NCI-H146 (cell line): Measurements from ENCODE around the gene U2SURP.
"Not testable (repeated sequence)": the region's sequence is repeated elsewhere in the genome, so short reads cannot be mapped to it uniquely, and the experiment has no call there.

ENCODE experiments used
- DNase-seq: peaks from one replicate; lab custom pipeline; 2025; lab: John Stamatoyannopoulos, UW

Gene U2SURP

DNA sequence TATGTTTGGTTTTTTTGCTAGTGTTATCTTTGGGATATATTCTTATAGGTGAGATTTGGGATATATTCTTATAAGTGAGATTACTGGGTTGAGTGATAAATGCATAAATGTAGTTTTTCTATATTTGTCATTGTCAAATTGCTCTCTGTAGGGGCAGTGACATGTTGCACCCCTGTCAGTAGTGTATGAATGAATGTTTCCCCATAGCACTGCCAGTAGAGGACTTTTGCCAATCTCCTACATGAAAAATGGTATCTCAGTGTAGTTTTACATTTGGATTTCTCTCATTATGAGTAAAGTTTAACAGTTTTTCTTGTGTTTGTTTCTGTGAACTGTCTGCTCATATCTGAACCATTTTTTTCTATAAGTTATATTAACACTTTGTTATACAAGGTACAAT is 13.6 kb downstream of the U2SURP start:
- DNase-seq, result no peak

DNA sequence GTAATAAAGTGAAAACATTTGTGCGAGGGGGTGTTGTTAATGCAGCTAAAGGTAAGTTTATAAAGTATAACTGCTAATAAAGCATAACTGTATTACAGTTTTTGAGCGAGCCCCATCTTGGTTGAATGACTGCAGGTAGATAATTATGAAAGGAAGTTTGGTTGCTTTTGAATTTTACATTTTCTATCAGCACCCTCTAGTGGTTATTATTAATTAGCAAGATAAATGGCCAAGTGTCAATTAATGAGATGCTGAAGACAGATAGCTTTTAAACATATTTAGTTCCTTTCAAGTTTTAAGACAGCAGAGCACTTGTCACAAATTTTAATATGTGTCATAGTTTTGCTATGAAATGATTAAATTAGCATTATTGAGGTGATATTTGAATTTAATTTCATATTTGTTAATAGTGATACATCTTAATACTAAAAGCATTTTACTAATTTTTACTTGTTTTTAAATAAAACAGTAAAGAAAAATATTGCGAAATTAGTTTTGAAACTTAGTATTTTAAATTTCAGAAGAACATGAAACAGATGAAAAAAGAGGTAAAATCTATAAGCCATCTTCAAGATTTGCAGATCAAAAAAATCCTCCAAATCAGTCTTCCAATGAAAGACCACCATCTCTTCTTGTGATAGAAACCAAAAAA is 15.1 kb downstream of the U2SURP start:
- peak; percentile 35 for DNase-seq

DNA sequence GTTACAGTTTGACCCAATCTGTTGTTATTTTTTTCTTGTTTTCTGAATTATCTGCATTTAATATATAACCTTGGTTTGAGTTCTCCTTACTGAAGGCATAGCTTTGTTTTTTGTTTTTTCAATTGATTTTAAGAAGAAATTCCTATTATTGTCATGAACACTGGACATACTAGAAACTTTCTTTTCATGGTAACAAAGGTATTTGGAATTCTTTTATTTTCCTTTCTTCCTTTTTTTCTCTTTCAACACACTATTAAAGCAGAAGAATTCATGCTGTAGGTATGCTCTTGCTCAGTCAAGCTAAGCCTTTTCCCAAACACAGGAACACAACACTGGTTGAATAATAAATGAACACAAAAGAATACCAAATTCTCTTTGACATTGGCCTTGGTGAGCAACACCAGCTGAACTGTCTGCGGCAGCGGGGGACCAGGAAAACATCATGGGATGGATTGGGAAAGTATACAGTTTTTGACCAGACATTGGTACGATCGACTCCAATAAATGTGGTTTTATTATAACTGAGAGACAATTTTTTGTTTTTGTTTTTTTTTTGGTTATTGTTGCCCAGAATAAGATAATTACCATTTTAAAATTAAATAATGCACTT is 23.1 kb downstream of the U2SURP start:
- DNase-seq, result no peak

DNA sequence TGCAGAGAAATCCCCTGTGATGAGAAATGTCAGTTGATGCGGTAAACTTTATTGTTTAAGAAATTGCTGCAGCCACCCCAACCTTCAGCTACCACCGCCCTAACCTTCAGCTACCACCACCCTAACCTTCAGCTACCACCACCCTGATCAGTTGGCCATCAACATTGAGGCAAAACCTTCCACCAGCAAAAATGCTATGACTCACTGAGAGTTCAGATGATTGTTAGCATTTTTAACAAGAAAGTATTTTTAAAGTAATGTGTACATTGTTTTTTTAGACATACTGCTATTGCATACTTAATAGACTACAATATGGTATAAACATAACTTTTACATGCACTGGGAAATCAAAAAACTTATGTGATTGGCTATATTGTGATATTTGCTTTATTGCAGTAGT is 30.0 kb downstream of the U2SURP start:
- DNase-seq, result no peak

DNA sequence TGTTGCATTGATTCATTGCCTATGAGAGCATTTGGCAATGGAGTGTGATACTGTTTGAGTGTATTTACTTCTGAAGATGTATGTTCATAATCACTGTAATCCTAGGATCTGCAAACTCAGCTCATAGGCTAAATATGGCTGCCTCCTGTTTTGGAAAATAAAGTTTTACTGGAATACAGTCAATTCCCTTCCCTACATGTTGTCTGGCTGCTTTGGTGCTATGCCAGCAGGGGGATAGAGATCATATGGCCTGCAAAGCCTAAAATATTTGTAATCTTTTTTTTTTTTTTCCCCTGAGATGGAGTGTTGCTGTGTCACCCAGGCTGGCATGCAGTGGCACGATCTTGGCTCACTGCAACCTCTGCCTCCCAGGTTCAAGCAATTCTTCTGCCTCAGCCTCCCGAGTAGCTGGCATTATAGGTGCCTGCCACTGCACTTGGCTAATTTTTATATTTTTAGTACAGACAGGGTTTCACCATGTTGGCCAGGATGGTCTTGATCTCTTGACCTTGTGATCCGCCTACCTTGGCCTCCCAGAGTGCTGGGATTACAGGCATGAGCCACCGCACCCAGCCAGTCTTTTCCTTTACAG is 30.5 kb downstream of the U2SURP start:
- not testable (repeated sequence) for DNase-seq

DNA sequence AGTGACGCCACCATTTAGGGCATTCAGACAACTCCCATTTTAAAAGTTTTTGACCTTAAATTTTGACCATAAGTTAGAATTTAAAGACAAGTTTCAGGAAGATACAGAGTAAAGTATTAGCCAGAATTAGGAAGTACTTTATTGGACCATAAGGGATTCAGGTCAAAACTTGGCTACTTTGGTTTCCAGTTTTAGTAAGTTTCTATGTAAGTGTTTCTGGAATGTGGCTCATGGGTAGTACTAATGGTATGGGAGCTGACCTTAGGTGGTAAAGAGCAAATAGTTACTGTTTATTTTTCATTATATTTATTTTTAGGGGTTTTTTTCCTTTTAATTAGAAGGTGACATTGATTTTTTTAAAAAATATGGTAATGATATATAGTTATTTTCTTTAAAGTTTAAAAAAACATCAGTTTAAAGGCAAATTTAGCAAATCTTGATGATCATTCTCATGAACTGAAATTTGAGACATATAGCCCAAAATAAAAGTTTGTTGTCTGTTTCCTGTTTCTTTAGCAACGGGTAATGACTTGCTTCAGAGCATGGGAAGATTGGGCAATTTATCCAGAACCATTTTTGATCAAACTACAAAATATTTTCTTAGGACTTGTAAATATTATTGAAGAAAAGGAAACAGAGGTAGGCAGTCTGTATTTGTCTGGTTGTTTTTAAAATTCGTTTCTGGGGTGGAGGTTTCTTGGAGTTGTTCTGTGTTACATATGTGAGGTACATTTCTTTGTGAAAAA is 34.3 kb downstream of the U2SURP start:
- no peak for DNase-seq

DNA sequence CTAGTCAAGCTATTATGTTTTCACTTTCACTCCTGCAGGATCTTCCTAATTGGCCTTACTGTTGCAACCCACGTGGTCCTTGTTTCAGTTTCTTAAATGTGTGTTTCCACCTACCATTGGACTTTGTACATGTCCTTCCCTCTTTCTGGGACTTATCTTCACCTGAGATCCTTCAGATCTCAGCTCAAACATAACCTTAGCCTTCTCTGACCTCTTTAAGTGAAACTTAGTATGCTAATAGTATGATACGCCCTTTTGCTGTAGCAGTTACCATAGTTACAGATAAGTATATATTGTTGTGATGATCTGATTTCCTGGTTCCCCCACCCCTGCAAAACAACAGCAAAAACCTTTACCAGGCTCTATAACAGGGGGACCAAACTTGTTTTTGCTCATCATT is 35.2 kb downstream of the U2SURP start:
- no peak for DNase-seq

DNA sequence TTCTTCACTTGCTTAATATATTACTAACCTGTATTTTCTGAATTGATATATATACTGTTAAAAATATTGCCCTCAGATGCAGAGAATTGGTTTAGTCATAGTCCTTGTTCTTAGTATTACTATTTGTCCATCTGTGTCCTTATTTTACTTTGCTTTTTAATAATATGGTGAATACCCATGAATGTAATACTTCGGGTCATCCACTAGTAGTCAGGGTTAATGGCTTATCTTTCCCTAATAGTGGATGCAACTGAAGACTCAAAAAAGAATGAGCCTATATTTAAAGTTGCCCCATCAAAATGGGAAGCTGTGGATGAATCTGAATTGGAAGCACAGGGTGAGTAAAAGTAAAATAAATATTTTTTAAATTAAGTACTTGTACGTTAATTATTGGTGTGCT is 36.5 kb downstream of the U2SURP start:
- DNase-seq, result no peak

DNA sequence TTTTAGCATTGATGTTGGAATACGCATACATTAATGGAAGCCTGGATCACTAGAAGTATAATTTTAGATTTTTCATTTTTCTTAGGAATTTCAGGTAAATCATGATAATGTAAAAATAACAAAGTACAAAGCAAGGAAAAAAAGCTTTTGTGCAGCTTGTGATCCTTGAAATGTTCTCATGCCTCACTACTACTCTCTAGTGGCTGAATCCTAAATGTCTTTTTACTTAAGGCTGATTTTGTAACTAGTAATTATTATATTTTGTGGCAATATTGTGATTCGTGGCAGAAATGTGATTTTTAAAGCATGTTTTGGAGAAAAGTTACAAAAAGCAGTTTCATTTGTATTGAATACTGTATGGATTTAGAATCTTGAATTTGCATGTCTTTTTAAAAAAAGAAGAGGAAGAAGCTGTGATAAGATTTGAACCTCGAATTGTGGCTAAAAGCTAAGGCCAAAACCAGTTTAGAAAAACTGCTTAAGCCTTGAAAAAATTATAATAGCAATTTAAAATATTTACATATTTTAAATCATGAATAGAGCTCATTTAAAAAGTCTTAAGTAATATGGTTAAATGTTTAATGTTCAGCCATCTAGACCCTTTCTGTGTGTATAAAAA is 39.0 kb downstream of the U2SURP start:
- DNase-seq, result peak; percentile 16

DNA sequence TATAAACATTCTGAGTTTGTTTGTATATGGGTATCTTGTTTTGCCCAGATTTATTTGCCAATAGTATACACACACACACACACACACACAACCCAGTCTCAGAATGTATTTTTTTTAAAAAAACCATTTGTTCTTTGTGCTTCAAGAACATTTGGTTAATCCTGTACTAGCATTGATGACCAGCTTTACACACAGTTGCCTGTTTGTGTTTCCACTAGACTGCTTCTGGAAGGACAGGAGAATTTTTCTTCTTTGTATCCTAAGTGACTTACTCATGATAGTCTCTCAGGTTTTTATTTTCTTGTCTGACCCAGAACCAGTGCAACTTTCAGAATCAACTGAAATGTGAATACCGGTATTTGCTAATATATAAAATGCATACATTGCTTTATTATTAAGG is 40.5 kb downstream of the U2SURP start:
- no peak for DNase-seq

DNA sequence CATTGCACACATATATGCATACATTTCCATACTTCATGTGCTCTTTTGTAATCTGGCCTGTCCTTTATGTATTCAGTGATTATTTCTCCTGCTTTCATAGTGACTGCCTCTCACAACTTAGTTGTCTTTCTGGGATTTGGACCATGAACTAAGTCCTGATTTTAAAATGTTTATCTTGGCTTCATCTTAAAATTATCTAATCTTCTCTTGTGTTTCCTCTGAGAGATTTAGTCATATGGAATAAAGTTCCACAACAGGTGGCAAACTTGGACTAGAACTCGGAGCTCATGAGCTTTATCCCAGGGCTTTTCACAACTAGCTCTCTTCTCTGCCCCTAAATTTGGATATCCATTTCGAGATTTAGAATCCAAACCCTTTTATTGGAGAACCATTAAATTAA is 44.3 kb downstream of the U2SURP start:
- no peak for DNase-seq

DNA sequence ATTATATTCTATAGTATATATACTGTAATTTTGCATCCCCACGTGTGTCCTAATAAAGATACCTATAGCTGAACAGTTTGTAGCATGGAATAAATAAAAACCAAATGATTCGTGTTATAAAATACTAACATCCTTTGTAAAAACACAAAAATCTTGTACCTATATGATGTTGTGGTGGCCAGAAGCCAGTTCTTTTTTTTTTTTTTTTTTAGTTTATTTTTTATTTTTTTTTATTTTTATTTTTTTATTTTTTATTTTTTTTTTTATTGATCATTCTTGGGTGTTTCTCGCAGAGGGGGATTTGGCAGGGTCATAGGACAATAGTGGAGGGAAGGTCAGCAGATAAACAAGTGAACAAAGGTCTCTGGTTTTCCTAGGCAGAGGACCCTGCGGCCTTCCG is 44.7 kb downstream of the U2SURP start:
- DNase-seq, result not testable (repeated sequence)

DNA sequence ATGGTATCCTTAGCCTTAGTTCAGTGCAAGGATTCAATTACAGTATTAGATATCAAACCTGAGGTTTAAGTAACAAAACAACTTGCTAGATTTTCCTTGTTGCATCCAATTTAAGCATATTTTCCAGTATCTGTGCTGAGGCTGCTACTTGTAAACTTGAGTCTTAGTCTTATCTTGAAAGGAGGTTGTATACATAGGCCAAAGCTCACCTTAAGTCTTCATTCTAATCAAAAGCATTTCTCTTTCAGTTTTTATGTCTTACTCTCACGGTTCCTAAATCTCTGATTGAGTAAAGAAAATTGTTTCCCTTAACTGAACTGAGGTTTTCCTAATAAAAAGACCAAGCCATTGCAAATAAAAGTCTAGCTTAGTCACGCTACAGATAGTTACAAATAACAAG is 52.6 kb downstream of the U2SURP start:
- DNase-seq, result no peak

DNA sequence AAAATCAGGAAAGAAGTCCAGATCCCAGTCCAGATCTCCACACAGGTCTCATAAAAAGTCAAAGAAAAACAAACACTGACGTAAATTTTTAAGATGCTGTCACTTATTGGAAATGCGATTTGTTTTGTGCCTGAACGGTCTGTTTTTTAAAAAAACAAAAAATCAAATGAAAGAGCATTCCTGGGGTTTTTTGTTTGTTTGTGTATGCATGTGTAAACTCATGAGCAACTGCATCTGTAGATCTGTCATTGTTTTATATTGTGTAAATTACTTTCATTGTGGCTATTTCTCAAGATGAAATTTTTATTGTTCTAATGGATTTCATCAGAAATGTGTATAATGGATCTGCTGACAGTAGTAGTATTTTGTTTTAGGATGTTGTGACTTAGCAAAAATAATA is 55.0 kb downstream of the U2SURP start:
- no peak for DNase-seq

DNA sequence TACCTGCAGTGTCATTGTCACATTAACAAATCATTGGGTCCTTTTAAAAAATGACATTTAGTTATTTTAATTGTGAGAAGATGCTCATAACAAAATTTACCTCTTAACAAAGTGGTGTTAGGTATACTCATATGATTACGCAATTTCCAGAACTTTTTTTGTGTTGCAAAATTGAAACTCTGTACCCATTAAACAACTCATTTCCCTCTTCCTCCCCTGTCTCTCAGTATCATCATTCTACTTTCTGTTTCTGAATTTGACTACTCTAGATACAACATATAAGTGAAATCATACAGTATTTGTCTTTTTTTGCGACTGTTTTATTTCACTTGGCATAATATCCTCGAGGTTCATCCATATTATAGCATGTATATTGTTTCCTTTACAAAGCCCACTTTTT is 59.5 kb downstream of the U2SURP start:
- DNase-seq, result no peak

DNA sequence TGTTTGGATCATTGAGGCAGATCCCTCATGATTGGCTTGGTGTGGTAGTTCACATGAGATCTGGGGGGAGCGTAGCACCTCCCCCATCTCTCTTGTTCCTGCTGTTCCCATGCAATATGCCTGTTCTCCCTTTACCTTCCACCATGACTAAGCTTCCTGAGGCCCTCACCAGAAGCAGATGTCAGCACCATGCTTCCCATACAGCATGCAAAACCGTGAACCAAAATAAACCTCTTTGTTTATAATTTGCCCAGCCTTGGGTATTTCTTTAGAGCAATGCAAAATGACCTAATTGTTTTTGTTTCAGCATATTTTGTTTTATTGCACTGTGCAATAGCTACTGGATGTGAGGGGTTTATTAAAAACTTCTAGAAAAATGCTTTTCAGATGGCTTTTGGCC is 61.6 kb downstream of the U2SURP start:
- DNase-seq, result no peak

DNA sequence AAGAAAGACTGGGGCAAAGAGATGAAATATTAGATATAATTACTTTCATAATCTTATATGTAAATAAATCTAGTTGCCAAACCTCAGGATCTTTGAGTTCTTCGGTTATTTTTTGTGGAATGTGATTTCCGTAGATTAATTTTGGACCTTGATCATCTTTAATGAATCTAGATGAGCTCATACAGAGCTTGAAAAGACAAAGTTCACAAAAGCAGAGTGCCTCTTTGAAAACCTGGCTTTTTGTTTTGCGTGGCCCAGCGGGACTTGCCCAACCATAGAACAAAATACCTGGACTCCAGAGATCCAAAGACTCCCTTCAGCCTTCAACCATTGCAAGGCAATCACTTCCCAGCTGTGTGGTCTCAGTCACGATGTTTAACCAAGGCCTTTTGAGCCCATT is 63.4 kb downstream of the U2SURP start:
- DNase-seq, result no peak

DNA sequence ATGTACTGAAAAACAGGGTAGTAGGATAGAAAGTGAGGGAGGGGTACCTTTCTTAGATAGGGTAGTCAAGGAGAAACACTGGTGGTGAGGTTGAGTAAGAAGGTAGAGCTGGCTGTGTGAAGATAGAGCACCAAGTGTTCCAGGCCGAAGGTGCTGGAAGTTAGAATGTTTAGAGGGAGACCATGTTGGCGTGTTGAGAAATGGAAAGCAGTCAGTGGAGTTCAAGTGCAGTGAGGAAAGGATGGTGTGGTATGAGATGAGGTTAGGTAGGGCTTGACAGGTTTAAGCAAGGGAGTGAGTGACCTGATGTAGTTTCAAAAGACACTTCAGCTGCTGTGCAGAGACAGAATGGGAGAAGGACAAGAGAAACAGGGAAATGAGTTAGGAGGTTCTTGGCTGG is 64.0 kb downstream of the U2SURP start:
- DNase-seq, result no peak

DNA sequence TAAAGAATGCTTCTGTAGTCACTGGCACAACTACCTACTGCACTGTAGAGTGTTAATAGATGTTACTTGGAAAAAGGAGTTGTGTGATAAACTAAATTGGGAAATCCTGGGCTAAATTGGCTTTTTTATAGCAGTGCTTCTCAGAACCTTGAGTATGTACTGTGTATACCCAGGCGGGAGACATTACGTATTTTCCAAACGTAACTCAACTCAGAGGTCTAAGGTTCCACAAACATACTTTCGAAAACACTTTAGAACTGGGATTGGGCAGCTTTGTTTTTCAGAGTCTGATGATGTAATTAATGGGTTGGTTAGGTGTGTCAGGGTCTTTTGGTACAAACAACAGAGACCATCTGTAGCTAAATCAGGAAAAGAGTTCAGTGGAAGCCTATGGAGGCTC is 64.7 kb downstream of the U2SURP start:
- no peak for DNase-seq

DNA sequence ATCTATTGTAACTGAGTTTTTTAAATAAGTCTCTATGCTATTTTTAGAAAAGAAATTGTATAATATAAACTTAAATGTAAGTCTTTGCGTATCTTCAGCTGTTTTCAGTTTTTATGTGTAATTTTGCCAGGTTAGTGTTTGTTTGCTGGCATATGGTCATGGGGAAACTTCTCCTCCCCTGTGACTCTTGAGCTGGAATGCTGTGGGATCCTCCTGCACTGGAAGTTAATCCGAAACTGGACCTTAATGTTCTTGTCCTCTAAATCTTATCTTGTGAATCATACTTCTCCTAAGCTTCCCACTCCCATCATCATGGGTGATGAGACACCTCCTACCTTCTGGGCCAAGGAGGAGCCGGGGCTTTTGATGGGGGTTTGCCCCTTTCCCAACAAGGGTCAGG is 65.8 kb downstream of the U2SURP start:
- DNase-seq, result no peak

DNA sequence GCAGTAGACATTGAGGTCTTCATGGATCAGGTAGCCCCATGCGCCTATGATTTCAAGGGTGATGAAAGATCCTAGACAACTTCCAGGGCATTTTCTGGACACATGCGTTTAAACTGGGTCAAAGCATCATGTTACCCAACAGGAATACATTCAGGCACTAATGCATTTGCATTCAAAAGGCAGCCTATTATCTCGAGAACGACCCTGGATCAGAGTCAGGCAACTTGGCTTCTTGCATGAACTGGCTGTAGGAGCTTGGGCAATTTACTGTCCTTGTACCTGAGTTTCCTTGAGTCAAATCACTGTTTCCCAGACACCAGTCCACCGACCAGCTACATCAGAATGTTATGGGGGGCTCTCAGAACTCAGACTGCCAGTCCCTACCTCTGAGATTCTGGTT is 66.7 kb downstream of the U2SURP start:
- DNase-seq, result no peak

DNA sequence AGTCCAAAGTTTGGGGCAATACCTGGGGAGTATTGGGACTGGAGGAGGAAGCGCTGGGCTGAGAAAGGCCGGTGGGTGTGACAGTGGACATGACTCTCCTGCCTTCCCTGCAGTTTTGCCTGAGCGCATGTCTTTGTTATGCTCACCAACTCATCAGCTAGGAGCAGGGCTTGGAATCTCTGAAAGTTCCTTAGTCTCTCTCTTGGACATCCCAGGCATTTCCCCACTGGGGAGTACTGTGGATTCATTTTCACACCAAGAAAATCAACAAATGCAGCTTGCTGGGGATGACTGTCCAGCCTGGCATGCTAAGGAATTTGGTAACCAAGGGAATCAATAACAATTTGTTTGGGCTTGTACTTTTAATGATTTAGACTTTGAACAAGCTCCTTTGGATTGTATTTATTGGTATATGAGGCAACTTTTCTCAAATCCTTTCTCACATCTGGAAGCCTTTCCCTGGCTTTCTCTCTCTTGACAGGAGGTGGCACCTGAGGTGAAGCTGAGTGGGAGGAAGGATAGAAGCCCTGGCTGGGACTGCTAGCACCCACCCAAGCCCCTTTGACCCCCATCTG is 69.7 kb downstream of the U2SURP start:
- no peak for DNase-seq
